ENCODE measurements around the gene KIF2C. TPM values are rescaled to one million over a fixed set of nuclear protein-coding genes. Genes with fewer than 3 reads are reported as not detected.

Gene KIF2C
- total RNA-seq, 2 experiments from 2014 or later: 0.64 to 0.82 TPM

GRCh38 chr1:44705938-44706337, 33.7 kb upstream of the KIF2C start:
- Mint-ChIP-seq H3K4me1 (ENCODE audit: low read depth) (peaks cover 6% of the 10 kb centered on the region), H3K4me3 (no peak overlapping the region), H3K27ac (no peak overlapping the region), H3K27me3 (no peaks in the 10 kb centered on the region), H3K36me3 (ENCODE audit: low read depth) (no peaks in the 10 kb centered on the region), H3K9me3 (no peaks in the 10 kb centered on the region)
- peaks cover 10% of the 10 kb centered on the region for H3K4me1 ChIP-seq (ENCODE audit: insufficient read depth, low read length)
- ChIA-PET CTCF (interaction anchor here (1.2 kb wide), 1 partner anchor 9 kb away, joined by 3 read pairs; no protein-coding TSS in a partner anchor), POLR2A (no interaction called here)
- no peaks in the 10 kb centered on the region for H3K27me3 ChIP-seq (ENCODE audit: control insufficient read depth in 1 of 2, insufficient read depth in 2 of 2, low read length in 2 of 2)
- ATAC-seq (ENCODE audit: poor library complexity) (no peak), DNase-seq (no peak)
- intact Hi-C loops (cut with DNase I, micrococcal nuclease): loop anchor here in 1 of 2 experiments (10.0 kb wide), 1 partner anchor 529 kb away; no protein-coding TSS in a partner anchor
- no peak overlapping the region for H3K4me3 ChIP-seq (ENCODE audit: low read length)
- H3K36me3 ChIP-seq (ENCODE audit: insufficient read depth, low read length): no peaks in the 10 kb centered on the region
- no peak overlapping the region for H3K27ac ChIP-seq (ENCODE audit: low read depth in 1 of 2, low read length in 2 of 2)
- TF ChIP-seq, protein P1, sequence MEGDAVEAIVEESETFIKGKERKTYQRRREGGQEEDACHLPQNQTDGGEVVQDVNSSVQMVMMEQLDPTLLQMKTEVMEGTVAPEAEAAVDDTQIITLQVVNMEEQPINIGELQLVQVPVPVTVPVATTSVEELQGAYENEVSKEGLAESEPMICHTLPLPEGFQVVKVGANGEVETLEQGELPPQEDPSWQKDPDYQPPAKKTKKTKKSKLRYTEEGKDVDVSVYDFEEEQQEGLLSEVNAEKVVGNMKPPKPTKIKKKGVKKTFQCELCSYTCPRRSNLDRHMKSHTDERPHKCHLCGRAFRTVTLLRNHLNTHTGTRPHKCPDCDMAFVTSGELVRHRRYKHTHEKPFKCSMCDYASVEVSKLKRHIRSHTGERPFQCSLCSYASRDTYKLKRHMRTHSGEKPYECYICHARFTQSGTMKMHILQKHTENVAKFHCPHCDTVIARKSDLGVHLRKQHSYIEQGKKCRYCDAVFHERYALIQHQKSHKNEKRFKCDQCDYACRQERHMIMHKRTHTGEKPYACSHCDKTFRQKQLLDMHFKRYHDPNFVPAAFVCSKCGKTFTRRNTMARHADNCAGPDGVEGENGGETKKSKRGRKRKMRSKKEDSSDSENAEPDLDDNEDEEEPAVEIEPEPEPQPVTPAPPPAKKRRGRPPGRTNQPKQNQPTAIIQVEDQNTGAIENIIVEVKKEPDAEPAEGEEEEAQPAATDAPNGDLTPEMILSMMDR (IDR thresholded peaks at IDR 0.05): no peak
- H3K9me3 ChIP-seq (ENCODE audit: control insufficient read depth in 1 of 2, insufficient read depth in 1 of 2, low read length in 2 of 2): no peaks in the 10 kb centered on the region

DNA sequence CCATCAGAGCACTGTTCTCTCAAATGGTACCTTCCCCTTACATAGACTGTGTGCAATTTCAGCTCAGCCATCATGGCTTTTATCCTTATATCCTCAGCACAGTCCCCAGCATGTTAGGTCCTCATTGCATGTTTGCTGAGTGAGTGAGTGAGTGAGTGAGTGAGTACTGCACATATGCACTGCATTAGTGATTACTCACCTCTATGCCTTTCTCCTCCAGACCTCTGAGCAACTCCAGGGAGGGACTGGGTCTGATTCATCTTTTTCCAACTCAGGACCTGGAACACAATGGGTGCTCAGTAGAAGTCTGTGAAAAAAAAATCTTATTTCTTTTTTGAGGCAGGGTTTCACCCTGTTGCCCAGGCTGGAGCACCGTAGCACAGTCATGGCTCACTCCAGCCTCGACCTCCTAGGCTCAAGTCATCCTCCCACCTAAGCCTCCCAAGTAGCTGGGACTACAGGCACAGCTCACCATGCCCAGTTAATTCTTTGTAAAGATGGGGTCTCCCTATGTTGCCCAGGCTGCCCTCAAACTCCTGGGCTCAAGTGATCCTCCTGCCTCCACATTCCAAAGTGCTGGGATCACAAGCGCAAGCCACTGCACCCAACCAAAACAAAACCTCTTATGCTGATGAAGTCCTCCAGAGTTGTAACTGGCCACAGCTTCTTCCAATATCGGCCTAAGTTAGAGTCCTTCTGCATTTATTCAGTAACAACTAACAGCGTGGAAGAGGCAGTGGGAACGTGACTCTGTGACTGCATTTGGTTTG, 32.3 kb upstream of the KIF2C start:
- no peak overlapping the region for H3K4me3 Mint-ChIP-seq
- CTCF ChIA-PET: interaction anchor here (0.8 to 1.2 kb wide), 2 partner anchors 11 to 70 kb away, joined by 3 read pairs; no protein-coding TSS in a partner anchor

GRCh38 chr1:44707959-44708831, 31.4 kb upstream of the KIF2C start:
- no peak overlapping the region for H3K4me3 ChIP-seq (ENCODE audit: low read length)
- Mint-ChIP-seq H3K27ac (no peak overlapping the region), H3K36me3 (ENCODE audit: low read depth) (no peaks in the 10 kb centered on the region), H3K4me3 (peak overlapping the region; percentile 1), H3K9me3 (no peaks in the 10 kb centered on the region), H3K4me1 (ENCODE audit: low read depth) (peaks cover 6% of the 10 kb centered on the region), H3K27me3 (no peaks in the 10 kb centered on the region)
- H3K27ac ChIP-seq (ENCODE audit: low read depth in 1 of 2, low read length in 2 of 2): no peak overlapping the region
- H3K9me3 ChIP-seq (ENCODE audit: control insufficient read depth in 1 of 2, insufficient read depth in 1 of 2, low read length in 2 of 2): no peaks in the 10 kb centered on the region
- POLR2A ChIA-PET: interaction anchor here (1.1 kb wide), 1 partner anchor 13 kb away, joined by 3 read pairs; no protein-coding TSS in a partner anchor
- peak; percentile 95 for ATAC-seq (ENCODE audit: poor library complexity)
- DNase-seq: peak in 4 of 14 experiments; percentile 50 to 75 (median 68)
- TF ChIP-seq, protein P1 (IDR thresholded peaks at IDR 0.05): peak; percentile 84
- intact Hi-C loops (cut with DNase I, micrococcal nuclease): loop anchor here in 1 of 2 experiments (10.0 kb wide), 1 partner anchor 527 kb away; no protein-coding TSS in a partner anchor
- no peaks in the 10 kb centered on the region for H3K27me3 ChIP-seq (ENCODE audit: control insufficient read depth in 1 of 2, insufficient read depth in 2 of 2, low read length in 2 of 2)
- CTCF ChIA-PET: interaction anchor here (1.0 kb wide), 1 partner anchor 217 kb away, joined by 3 read pairs; no protein-coding TSS in a partner anchor
- no peaks in the 10 kb centered on the region for H3K36me3 ChIP-seq (ENCODE audit: insufficient read depth, low read length)
- peaks cover 10% of the 10 kb centered on the region for H3K4me1 ChIP-seq (ENCODE audit: insufficient read depth, low read length)

More for the DNA sequence above, 32.3 kb upstream of the KIF2C start:
- no peak overlapping the region for H3K27ac Mint-ChIP-seq
- no peak overlapping the region for H3K27ac ChIP-seq (ENCODE audit: low read depth in 1 of 2, low read length in 2 of 2)
- H3K27me3 ChIP-seq (ENCODE audit: control insufficient read depth in 1 of 2, insufficient read depth in 2 of 2, low read length in 2 of 2): no peaks in the 10 kb centered on the region
- DNase-seq: no peak
- intact Hi-C loops (cut with DNase I, micrococcal nuclease): loop anchor here in 1 of 2 experiments (10.0 kb wide), 1 partner anchor 528 kb away; no protein-coding TSS in a partner anchor
- peaks cover 10% of the 10 kb centered on the region for H3K4me1 ChIP-seq (ENCODE audit: insufficient read depth, low read length)
- no peak overlapping the region for H3K4me3 ChIP-seq (ENCODE audit: low read length)
- H3K9me3 ChIP-seq (ENCODE audit: control insufficient read depth in 1 of 2, insufficient read depth in 1 of 2, low read length in 2 of 2): no peaks in the 10 kb centered on the region
- H3K4me1 Mint-ChIP-seq (ENCODE audit: low read depth): peaks cover 6% of the 10 kb centered on the region
- no peaks in the 10 kb centered on the region for H3K9me3 Mint-ChIP-seq
- TF ChIP-seq, protein P1 (IDR thresholded peaks at IDR 0.05): no peak
- no peaks in the 10 kb centered on the region for H3K36me3 Mint-ChIP-seq (ENCODE audit: low read depth)
- POLR2A ChIA-PET: no interaction called here
- no peak for ATAC-seq (ENCODE audit: poor library complexity)
- H3K36me3 ChIP-seq (ENCODE audit: insufficient read depth, low read length): no peaks in the 10 kb centered on the region
- H3K27me3 Mint-ChIP-seq: no peaks in the 10 kb centered on the region
